ENCODE data around the gene RIC1. TPM values are rescaled to one million over a fixed set of nuclear protein-coding genes. Genes with fewer than 3 reads are reported as not detected.

RIC1 gene
- total RNA-seq, 1 experiment from 2014 or later = 13.8 TPM

- peak; percentile 41 to 81 for DNase-seq
- Histone ChIP-seq H3K27ac (peak overlapping the region; percentile 88), H3K27me3 (ENCODE audit: insufficient read depth, low read depth) (no peaks in the 10 kb centered on the region), H3K36me3 (ENCODE audit: low read depth) (peaks cover 23% of the 10 kb centered on the region; the same call in 1 of the 2 replicates), H3K9me3 (ENCODE audit: insufficient read depth, low read depth) (no peaks in the 10 kb centered on the region; the same call in 1 of the 2 replicates), H3K79me2 (ENCODE audit: low read depth) (peaks cover 18% of the 10 kb centered on the region; the same call in 1 of the 2 replicates), H3F3A (ENCODE audit: insufficient read depth, low read depth) (peaks cover 22% of the 10 kb centered on the region), H3K4me3 (no peak overlapping the region), H3K4me1 (replicated peaks; ENCODE audit: insufficient read depth) (peaks cover 40% of the 10 kb centered on the region), H4K20me1 (ENCODE audit: insufficient read depth) (no peaks in the 10 kb centered on the region), H2AFZ (0 out of 2 replicates have a peak overlapping the region, but pooled peaks have one; percentile 58), H3K9me2 (ENCODE audit: insufficient read depth) (no peaks in the 10 kb centered on the region), H3K4me2 (peak overlapping the region; percentile 38)
- CTCF ChIA-PET = interaction anchor here (0.6 to 1.0 kb wide), 7 partner anchors 18 to 236 kb away, joined by 3 to 6 read pairs (median 4); no protein-coding TSS in a partner anchor
- BruUV-seq (replicated peaks) = no TSS peak
- intact Hi-C loops (cut with micrococcal nuclease; ENCODE audit: unreplicated experiment) = loop anchor here (1.0 to 2.0 kb wide), 2 partner anchors 21 to 26 kb away; no protein-coding TSS in a partner anchor
- TF ChIP-seq EZH2 (IDR thresholded peaks at IDR 0.05; ENCODE audit: low read depth) (no peak), CTCF (conservative IDR thresholded peaks at IDR 0.05) (no peak)
- POLR2A ChIA-PET (ENCODE audit: unreplicated experiment) = interaction anchor here (0.7 kb wide), 1 partner anchor 13 kb away, joined by 4 read pairs; no protein-coding TSS in a partner anchor
Observed at GRCh38 chr9:5817862-5818261, 189.0 kb downstream of the RIC1 start.

GRCh38 chr9:5818424-5819142 is 189.7 kb downstream of the RIC1 start:
- Histone ChIP-seq H3K36me3 (ENCODE audit: low read depth) (peaks cover 24% of the 10 kb centered on the region; the same call in 1 of the 2 replicates), H3K27ac (peak overlapping the region; percentile 88), H3K4me3 (no peak overlapping the region), H3K4me1 (replicated peaks; ENCODE audit: insufficient read depth) (peaks cover 40% of the 10 kb centered on the region), H4K20me1 (ENCODE audit: insufficient read depth) (no peaks in the 10 kb centered on the region), H3K9me2 (ENCODE audit: insufficient read depth) (no peaks in the 10 kb centered on the region), H3K79me2 (ENCODE audit: low read depth) (peaks cover 21% of the 10 kb centered on the region; the same call in 1 of the 2 replicates), H3K9me3 (ENCODE audit: insufficient read depth, low read depth) (no peaks in the 10 kb centered on the region; the same call in 1 of the 2 replicates), H3F3A (ENCODE audit: insufficient read depth, low read depth) (peaks cover 22% of the 10 kb centered on the region), H2AFZ (no peak overlapping the region), H3K4me2 (no peak overlapping the region), H3K27me3 (ENCODE audit: insufficient read depth, low read depth) (no peaks in the 10 kb centered on the region)
- ChIA-PET POLR2A (ENCODE audit: unreplicated experiment) (interaction anchor here (0.6 to 0.7 kb wide), 3 partner anchors 13 to 188 kb away, joined by 3 to 5 read pairs (median 4); no protein-coding TSS in a partner anchor), CTCF (interaction anchor here (0.6 to 1.0 kb wide), 3 partner anchors 26 to 236 kb away, joined by 3 to 5 read pairs (median 3); no protein-coding TSS in a partner anchor)
- no TSS peak for BruUV-seq (replicated peaks)
- intact Hi-C loops (cut with micrococcal nuclease; ENCODE audit: unreplicated experiment) = loop anchor here (2.0 kb wide), 1 partner anchor 20 kb away; no protein-coding TSS in a partner anchor
- no peak for TF ChIP-seq CTCF (conservative IDR thresholded peaks at IDR 0.05)
- no peak for TF ChIP-seq EZH2 (IDR thresholded peaks at IDR 0.05; ENCODE audit: low read depth)
- DNase-seq = peak in 1 of 2 experiments; percentile 25

GRCh38 chr9:5819174-5819573 is 190.3 kb downstream of the RIC1 start:
- Histone ChIP-seq H3K9me2 (ENCODE audit: insufficient read depth) (no peaks in the 10 kb centered on the region), H3K4me1 (replicated peaks; ENCODE audit: insufficient read depth) (peaks cover 40% of the 10 kb centered on the region), H3K27ac (peak overlapping the region; percentile 88; the same call in 1 of the 2 replicates), H3F3A (ENCODE audit: insufficient read depth, low read depth) (peaks cover 22% of the 10 kb centered on the region), H3K27me3 (ENCODE audit: insufficient read depth, low read depth) (no peaks in the 10 kb centered on the region), H3K79me2 (ENCODE audit: low read depth) (peaks cover 21% of the 10 kb centered on the region; the same call in 1 of the 2 replicates), H3K36me3 (ENCODE audit: low read depth) (peaks cover 21% of the 10 kb centered on the region; the same call in 1 of the 2 replicates), H3K4me3 (no peak overlapping the region), H2AFZ (no peak overlapping the region), H3K9me3 (ENCODE audit: insufficient read depth, low read depth) (no peaks in the 10 kb centered on the region; the same call in 1 of the 2 replicates), H4K20me1 (ENCODE audit: insufficient read depth) (no peaks in the 10 kb centered on the region), H3K4me2 (no peak overlapping the region)
- TF ChIP-seq EZH2 (IDR thresholded peaks at IDR 0.05; ENCODE audit: low read depth) (no peak), CTCF (conservative IDR thresholded peaks at IDR 0.05) (no peak)
- ChIA-PET CTCF (no interaction called here), POLR2A (ENCODE audit: unreplicated experiment) (interaction anchor here (0.7 kb wide), 1 partner anchor 137 kb away, joined by 5 read pairs; no protein-coding TSS in a partner anchor)
- intact Hi-C loops (cut with micrococcal nuclease; ENCODE audit: unreplicated experiment) = loop anchor here (2.0 kb wide), 1 partner anchor 20 kb away; no protein-coding TSS in a partner anchor
- BruUV-seq (replicated peaks) = no TSS peak
- DNase-seq = no peak
